ENCODE data around the gene CCDC152.

CCDC152 gene

DNA sequence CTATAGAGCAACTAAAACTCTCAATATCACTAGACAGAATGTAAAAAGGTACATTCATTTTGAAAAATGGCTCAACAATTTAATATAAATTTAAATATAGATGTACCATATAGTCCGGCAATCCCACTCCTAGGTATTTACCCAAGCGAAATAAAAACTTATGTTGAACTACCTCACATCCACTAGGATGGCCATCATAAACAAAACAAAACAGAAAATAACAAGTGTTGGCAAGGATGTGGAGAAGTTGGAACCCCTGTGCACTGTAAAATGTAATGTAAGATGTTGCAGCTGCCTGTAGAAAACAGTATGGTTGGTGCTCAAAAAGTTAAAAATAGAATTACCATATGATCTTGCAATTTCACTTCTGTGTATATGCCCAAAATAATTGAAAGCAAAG, 91.9 kb downstream of the CCDC152 start:
- H3K4me3 ChIP-seq (ENCODE audit: low read length): no peak overlapping the region
- DNase-seq (ENCODE audit: low read depth): no peak
- TF ChIP-seq, protein P1, sequence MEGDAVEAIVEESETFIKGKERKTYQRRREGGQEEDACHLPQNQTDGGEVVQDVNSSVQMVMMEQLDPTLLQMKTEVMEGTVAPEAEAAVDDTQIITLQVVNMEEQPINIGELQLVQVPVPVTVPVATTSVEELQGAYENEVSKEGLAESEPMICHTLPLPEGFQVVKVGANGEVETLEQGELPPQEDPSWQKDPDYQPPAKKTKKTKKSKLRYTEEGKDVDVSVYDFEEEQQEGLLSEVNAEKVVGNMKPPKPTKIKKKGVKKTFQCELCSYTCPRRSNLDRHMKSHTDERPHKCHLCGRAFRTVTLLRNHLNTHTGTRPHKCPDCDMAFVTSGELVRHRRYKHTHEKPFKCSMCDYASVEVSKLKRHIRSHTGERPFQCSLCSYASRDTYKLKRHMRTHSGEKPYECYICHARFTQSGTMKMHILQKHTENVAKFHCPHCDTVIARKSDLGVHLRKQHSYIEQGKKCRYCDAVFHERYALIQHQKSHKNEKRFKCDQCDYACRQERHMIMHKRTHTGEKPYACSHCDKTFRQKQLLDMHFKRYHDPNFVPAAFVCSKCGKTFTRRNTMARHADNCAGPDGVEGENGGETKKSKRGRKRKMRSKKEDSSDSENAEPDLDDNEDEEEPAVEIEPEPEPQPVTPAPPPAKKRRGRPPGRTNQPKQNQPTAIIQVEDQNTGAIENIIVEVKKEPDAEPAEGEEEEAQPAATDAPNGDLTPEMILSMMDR (conservative IDR thresholded peaks at IDR 0.05; ENCODE audit: low read depth, low read length): no peak

- no peak overlapping the region for H3K4me3 ChIP-seq (ENCODE audit: low read length)
- TF ChIP-seq, protein P1 (conservative IDR thresholded peaks at IDR 0.05; ENCODE audit: low read depth, low read length): no peak
- no peak for DNase-seq (ENCODE audit: low read depth)
Measured at GRCh38 chr5:42851481-42851880, 94.9 kb downstream of the CCDC152 start.

Data from retinal pigment epithelial cell (primary cell).